ENCODE measurements around the gene ANKDD1B. TPM values are rescaled to one million over a fixed set of nuclear protein-coding genes. Genes with fewer than 3 reads are reported as not detected.

The ANKDD1B gene
- total and polyA plus RNA-seq, 9 of the 15 experiments (the other 6 are each of a cell fraction or from before 2014, with no cell fraction given): 0.04 to 0.29 (median 0.18) TPM; not detected in 1

GRCh38 chr5:75620184-75620959 is 9.1 kb downstream of the ANKDD1B start:
- H3K9ac ChIP-seq (ENCODE audit: insufficient read depth in 1 of 2, low read depth in 2 of 2, low read length in 2 of 2): no peak overlapping the region
- no peaks in the 10 kb centered on the region for H3K9me1 ChIP-seq (ENCODE audit: control insufficient read depth, insufficient read depth, low read length)
- peak; percentile 40 for FAIRE-seq
- no peak overlapping the region for H2AFZ ChIP-seq (ENCODE audit: low read depth, low read length)
- no peak overlapping the region for H3K4me3 ChIP-seq
- no peak overlapping the region for H3K4me2 ChIP-seq (ENCODE audit: insufficient read depth, low read length)
- DNase-seq (ENCODE audit: extremely low read depth in 1 of 4, low spot score in 3 of 4): peak in 2 of 4 experiments; percentile 55 to 63
- POLR2A ChIA-PET: interaction anchor here (0.6 to 1.3 kb wide), 4 partner anchors 8 to 38 kb away, joined by 3 to 5 read pairs (median 4); no protein-coding TSS in a partner anchor
- no peaks in the 10 kb centered on the region for H3K9me3 ChIP-seq (replicated peaks; ENCODE audit: control insufficient read depth, insufficient read depth, low read depth, low read length)
- H3K36me3 ChIP-seq (ENCODE audit: control insufficient read depth, insufficient read depth, low read length): no peaks in the 10 kb centered on the region
- intact Hi-C loops (cut with micrococcal nuclease): no loop called here
- H3K4me1 ChIP-seq (replicated peaks in 1 of 2; ENCODE audit: control insufficient read depth in 2 of 2, insufficient read depth in 2 of 2, low read length in 2 of 2): peaks cover 13 to 35% of the 10 kb centered on the region in 2 experiments
- in situ Hi-C loops (cut with MboI): no loop called here
- no peaks in the 10 kb centered on the region for H4K20me1 ChIP-seq (replicated peaks; ENCODE audit: control insufficient read depth, insufficient read depth, low read length)
- CTCF ChIA-PET (ENCODE audit: low intra/inter-chr PET ratio): no interaction called here
- peak; percentile 32; the same call in 1 of the 3 replicates for ATAC-seq
- no peaks in the 10 kb centered on the region for H3K27me3 ChIP-seq (ENCODE audit: control insufficient read depth in 2 of 2, insufficient read depth in 2 of 2, low read length in 2 of 2)
- H3K79me2 ChIP-seq (ENCODE audit: control insufficient read depth, insufficient read depth, low read length): no peaks in the 10 kb centered on the region
- no TSS peak for BruUV-seq (replicated peaks)
- H3K27ac ChIP-seq (ENCODE audit: extremely low read depth, low read depth, low read length): no peak overlapping the region
- 20% methylated on average over 4 of the region's 4 CpGs for WGBS (ENCODE audit: insufficient coverage, low coverage, missing lambda C conversion rate)
- TF ChIP-seq POLR2H (tag; IDR thresholded peaks at IDR 0.05; ENCODE audit: low read depth): no peak
- no peak for TF ChIP-seq MECOM (CRISPR knock-in tag; IDR thresholded peaks at IDR 0.05)
- no peak for TF ChIP-seq ZSCAN29 (IDR thresholded peaks at IDR 0.05)
- TF ChIP-seq NR3C1 (CRISPR knock-in tag; IDR thresholded peaks at IDR 0.05): no peak
- TF ChIP-seq VEZF1 (CRISPR knock-in tag; IDR thresholded peaks at IDR 0.05): no peak
- TF ChIP-seq CTCFL (IDR thresholded peaks at IDR 0.05; ENCODE audit: borderline replicate concordance, insufficient read depth, low read depth, low read length, poor library complexity, severe bottlenecking): no peak
- no peak for TF ChIP-seq E2F1 (CRISPR knock-in tag; IDR thresholded peaks at IDR 0.05)
- no peak for TF ChIP-seq DIDO1 (tag; IDR thresholded peaks at IDR 0.05; ENCODE audit: low read depth)
- no peak for TF ChIP-seq E2F5 (CRISPR knock-in tag; IDR thresholded peaks at IDR 0.05)
- TF ChIP-seq CTBP1 (IDR thresholded peaks at IDR 0.05; ENCODE audit: borderline replicate concordance): peak; percentile 52; the same call in 1 of the 2 replicates
- no peak for TF ChIP-seq RBM39 (optimal IDR thresholded peaks at IDR 0.05; ENCODE audit: low read depth, low read length)
- TF ChIP-seq PBX2 (CRISPR knock-in tag; IDR thresholded peaks at IDR 0.05; ENCODE audit: low read depth): no peak
- TF ChIP-seq PBX2 (tag; conservative IDR thresholded peaks at IDR 0.05; ENCODE audit: low read depth): peak; percentile 72

All from K562 (cell line).